Measurements from ENCODE around the gene TEP1.

DNA sequence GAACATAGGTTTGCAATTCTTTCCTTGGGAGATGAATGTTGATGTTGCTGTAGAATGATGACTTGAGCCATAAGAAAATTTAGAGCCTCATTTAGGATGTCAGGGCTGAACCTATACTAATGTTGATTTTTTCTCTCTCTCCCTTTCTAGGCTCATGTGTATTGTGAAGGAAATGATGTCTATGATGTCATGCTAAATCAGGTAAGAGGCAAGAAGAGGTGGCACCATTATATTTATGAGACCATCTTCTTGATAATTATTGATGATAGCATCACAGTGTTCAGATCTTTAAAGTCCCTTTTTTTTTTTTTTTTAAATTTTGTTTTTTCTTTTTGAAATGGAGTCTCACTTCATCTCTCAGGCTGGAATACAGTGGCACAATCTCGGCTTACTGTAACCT, 66.6 kb downstream of the TEP1 start:
- TF ChIP-seq POLR2A (IDR thresholded peaks at IDR 0.05) (no peak), POLR2AphosphoS5 (IDR thresholded peaks at IDR 0.05) (no peak)
- TF ChIP-seq, protein P1, sequence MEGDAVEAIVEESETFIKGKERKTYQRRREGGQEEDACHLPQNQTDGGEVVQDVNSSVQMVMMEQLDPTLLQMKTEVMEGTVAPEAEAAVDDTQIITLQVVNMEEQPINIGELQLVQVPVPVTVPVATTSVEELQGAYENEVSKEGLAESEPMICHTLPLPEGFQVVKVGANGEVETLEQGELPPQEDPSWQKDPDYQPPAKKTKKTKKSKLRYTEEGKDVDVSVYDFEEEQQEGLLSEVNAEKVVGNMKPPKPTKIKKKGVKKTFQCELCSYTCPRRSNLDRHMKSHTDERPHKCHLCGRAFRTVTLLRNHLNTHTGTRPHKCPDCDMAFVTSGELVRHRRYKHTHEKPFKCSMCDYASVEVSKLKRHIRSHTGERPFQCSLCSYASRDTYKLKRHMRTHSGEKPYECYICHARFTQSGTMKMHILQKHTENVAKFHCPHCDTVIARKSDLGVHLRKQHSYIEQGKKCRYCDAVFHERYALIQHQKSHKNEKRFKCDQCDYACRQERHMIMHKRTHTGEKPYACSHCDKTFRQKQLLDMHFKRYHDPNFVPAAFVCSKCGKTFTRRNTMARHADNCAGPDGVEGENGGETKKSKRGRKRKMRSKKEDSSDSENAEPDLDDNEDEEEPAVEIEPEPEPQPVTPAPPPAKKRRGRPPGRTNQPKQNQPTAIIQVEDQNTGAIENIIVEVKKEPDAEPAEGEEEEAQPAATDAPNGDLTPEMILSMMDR (IDR thresholded peaks at IDR 0.05), result no peak

Data from upper lobe of left lung (tissue), 4 donors.